ENCODE data around the gene LANCL1.
"Not testable (repeated sequence)": the region's sequence is repeated elsewhere in the genome, so short reads cannot be mapped to it uniquely, and the experiment has no call there.

Gene LANCL1

DNA sequence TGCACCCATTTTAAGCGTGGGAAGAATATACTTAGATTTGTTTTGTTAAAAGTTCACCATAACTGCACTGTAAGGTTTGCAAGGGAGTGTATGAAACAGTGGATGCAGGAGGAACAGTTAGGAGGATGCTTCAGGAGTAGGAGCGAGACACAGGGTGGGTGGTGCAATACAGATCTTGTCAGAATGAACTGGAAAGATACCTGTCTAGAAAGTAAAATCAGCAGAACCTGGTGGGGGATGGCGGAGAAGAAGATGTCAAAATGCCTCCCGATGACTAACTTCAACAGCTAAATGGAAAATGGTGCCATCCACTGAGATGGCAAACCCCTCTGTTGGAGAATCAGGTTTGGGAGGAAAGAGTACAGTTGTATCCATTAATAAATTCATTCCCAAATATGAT is 18.2 kb downstream of the LANCL1 start:
- FAIRE-seq = no peak

DNA sequence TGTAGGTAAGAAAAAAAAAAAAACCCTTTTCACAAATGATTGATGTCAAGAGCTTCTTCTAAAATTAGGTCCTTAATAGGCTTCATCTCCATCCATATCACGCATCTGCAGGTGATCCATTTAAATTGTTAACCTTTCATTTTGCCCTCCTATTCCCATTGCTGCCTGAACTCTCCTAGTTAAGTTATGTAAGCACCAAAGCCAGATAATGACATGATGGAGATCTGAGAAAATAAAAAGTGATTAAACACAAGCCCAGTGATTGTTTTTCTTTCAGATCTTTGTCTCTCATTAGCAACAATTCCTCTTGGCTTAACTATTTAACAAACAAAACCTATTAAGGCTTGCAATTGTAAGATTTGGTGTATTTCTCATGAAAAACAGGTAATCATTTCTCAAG is 20.0 kb downstream of the LANCL1 start:
- FAIRE-seq = no peak

DNA sequence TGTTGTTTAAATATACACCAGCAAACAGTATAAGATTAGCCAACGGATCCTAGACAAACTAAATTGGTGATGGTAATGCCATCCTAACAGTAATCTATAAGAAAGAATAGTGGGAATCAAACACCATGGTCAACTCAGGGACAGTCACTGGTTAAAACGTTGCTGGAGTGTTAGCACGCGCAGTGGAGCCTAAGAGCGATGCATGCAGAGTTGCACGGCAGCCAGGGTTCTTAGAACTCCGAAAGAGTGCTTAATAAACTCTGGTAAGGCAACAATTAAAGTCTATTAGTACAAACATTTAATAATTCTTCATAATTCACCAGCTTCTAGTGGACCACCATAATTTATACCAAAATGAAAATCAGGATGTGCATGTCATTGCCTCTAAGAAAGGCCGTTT is 22.2 kb downstream of the LANCL1 start:
- no peak for FAIRE-seq

DNA sequence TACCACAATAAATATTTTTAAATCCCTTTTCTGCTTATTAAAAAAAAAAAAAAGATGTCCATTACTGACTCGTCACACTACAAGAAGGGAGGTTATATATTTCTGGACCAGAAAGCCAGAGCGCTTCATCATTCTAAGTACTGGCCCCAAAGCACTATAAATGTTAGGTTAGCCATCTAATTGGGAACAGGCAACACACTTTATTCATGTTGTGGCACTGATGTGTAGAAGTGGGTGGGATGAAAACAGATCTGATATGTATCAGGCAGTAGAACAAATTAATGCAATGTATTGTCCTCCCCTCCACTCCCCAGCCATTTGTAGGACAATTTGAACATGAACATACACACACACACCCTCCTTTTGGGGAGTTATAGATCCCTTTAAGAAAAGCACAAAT is 24.4 kb downstream of the LANCL1 start:
- no peak for FAIRE-seq

GRCh38 chr2:210450942-210451341 is 25.6 kb downstream of the LANCL1 start:
- not testable (repeated sequence) for FAIRE-seq

DNA sequence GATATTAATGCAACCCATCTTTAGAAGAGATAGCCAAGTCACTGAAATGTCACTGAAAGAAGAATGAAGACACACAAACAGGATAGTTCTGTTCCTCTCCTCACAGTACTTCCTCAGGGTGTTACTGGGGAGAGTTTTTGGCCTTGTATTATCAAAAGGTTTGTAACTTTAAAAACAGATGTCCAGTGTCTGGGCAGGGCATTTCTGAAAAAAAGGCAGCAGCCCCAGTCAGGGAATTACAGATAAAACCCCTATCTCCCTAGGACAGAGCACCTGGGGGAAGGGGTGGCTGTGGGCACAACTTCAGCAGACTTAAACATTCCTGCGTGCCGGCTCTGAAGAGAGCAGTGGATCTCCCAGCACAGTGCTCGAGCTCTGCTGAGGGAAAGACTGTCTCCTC is 30.8 kb downstream of the LANCL1 start:
- no peak for FAIRE-seq

- FAIRE-seq = peak; percentile 94
Observed at GRCh38 chr2:210445116-210445707, 31.3 kb downstream of the LANCL1 start.

- no peak for FAIRE-seq
Observed at GRCh38 chr2:210443527-210443926, 33.0 kb downstream of the LANCL1 start.

- no peak for FAIRE-seq
Observed at GRCh38 chr2:210442878-210443277, 33.7 kb downstream of the LANCL1 start.

GRCh38 chr2:210442457-210442856 is 34.1 kb downstream of the LANCL1 start:
- no peak for FAIRE-seq

GRCh38 chr2:210440206-210440605 is 36.4 kb downstream of the LANCL1 start:
- FAIRE-seq = no peak

GRCh38 chr2:210435439-210435838 is 41.1 kb downstream of the LANCL1 start:
- FAIRE-seq = no peak

DNA sequence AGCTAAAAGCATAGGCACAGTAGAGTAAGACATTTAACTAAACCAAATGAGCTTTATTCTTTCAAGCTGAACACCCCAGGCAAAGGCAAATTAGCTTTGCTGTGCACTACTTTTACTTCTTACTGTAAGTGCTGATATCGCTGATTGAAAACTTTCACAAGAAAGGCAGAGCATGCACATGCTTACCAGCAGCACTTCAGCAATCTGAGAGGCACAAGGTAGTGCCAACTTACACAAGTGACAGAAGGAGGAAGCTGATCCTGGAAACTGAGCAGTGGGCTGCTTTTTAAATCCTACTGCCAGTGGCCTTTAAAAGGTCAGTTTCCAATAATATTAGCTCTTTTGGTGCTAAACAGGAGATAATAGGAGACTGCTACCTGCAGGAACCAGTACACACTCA is 43.9 kb downstream of the LANCL1 start:
- FAIRE-seq = no peak

- FAIRE-seq = no peak
Observed at GRCh38 chr2:210429403-210430137, 47.0 kb downstream of the LANCL1 start.

DNA sequence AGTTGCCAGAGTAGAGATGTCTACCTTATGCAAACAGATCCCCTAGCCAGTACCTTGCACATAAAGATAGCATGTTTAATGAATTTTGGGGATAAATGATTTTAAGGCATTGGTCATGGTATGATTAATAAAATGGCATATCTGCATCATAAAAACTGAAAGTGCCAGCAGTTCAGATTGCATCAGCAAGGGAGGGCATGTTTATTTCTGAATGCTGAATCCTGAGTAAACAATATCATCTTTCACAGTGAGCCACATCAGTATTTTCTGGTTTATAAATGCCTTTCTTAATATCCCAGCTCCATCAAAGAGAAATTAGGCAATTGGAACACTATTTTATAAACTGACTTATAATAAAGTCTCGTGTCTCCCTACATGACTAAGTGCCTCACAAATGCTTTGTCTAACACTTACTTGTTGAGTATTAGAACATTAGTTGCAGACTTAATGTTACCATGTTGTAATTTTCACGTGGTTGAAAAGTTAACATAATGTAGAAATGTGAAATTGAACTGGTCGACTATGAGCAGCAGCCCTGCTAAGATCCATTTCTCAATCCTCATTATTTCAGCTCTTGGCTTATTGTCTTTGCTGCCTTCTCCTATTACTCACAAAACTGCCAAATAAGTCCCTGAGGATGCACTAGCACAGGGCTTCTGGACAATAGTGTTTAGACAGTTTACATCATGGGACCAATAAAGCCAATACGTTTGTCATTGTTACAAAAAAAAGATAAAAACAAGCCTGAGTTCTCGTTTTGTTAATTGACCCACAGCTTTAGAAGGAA is 48.0 kb downstream of the LANCL1 start:
- no peak for FAIRE-seq

GRCh38 chr2:210427309-210427708 is 49.2 kb downstream of the LANCL1 start:
- not testable (repeated sequence) for FAIRE-seq

- no peak for FAIRE-seq
Observed at GRCh38 chr2:210422366-210422765, 54.2 kb downstream of the LANCL1 start.

- FAIRE-seq = no peak
Observed at GRCh38 chr2:210421916-210422315, 54.6 kb downstream of the LANCL1 start.

GRCh38 chr2:210412660-210413059 is 63.9 kb downstream of the LANCL1 start:
- FAIRE-seq = no peak

GRCh38 chr2:210410542-210410941 is 66.0 kb downstream of the LANCL1 start:
- no peak for FAIRE-seq

GRCh38 chr2:210399440-210400041 is 77.0 kb downstream of the LANCL1 start:
- peak; percentile 98 for FAIRE-seq

DNA sequence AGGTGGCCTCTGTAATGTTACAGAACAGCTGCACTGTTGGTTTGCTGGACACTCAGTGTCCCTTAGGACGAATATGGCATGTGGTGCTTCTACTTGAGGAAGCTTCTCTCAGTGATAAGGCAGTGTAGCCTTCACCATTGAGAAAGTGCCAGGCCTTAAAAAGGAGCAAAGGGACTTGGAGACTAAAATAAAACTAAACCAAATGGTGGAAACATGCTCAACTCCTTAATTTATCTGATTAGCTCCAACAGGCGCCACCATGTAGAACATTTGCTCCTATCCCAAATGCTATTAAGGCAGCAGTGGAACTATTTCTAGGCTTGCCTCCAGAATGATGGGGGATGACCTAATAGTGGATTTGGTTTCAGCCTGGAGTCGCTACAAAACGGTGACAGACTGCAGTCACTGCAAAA is 84.1 kb downstream of the LANCL1 start:
- no peak for FAIRE-seq

GRCh38 chr2:210389856-210390255 is 86.7 kb downstream of the LANCL1 start:
- no peak for FAIRE-seq

GRCh38 chr2:210388148-210388547 is 88.4 kb downstream of the LANCL1 start:
- no peak for FAIRE-seq

All from A204.1 (cell line).